GM12878 (cell line): ENCODE data around the gene GNAQ. TPM values are rescaled to one million over a fixed set of nuclear protein-coding genes. Genes with fewer than 3 reads are reported as not detected.

Source experiments
- ATAC-seq: fragments of 200-7000 bp; cut with Tn5 transposase; 3 replicates; pipeline ENCODE4 v1.9.1; 2020; ENCODE audit warnings: mild to moderate bottlenecking, moderate library complexity
- BruUV-seq: library from RNA; stranded (reverse); fragments of 400-500 nt; replicated peaks from 2 replicates; lab custom pipeline; 2021; lab: Mats Ljungman, UMichigan
- CTCF ChIA-PET: fragments of 300-600 bp; sonication (Branson Sonifier 250); formaldehyde crosslinking; extraction: SDS; loops from one replicate; lab custom pipeline; 2021; ENCODE audit warnings: inconsistent platforms; lab: Yijun Ruan, JAX
- POLR2A ChIA-PET: fragments of 350-600 bp; formaldehyde crosslinking; extraction: SDS; loops from one replicate; lab custom pipeline; 2021; ENCODE audit warnings: inconsistent platforms; lab: Charles Lee
- RAD21 ChIA-PET: fragments of 300-600 bp; sonication (Branson Sonifier 250); formaldehyde crosslinking; loops from one replicate; lab custom pipeline; 2023; ENCODE audit warnings: antibody characterized with exemption; ENCODE audit not compliant: unreplicated experiment; lab: Charles Lee
- SMC1A ChIA-PET: fragments of 300-600 bp; sonication (Branson Sonifier 250); formaldehyde crosslinking; loops from one replicate; lab custom pipeline; 2023; ENCODE audit not compliant: unreplicated experiment, uncharacterized antibody; lab: Charles Lee
- DNase-seq: peaks from one replicate; pipeline ENCODE4 v3.0.0-alpha.2; 2011; ENCODE audit warnings: low read depth, low spot score
- FAIRE-seq: peaks from 3 replicates; lab custom pipeline; 2011; peaks lifted over from hg19 to GRCh38; lab: Jason Lieb, UNC
- H2AFZ ChIP-seq: 2 replicates; pipeline ENCODE4 v1.6.0; 2011; ENCODE audit warnings: low read depth, low read length, control low read depth; ENCODE audit not compliant: control insufficient read depth
- H3K27ac ChIP-seq: 2 replicates; pipeline ENCODE4 v1.5.1; 2011; ENCODE audit warnings: control low read depth; ENCODE audit not compliant: control insufficient read depth, insufficient read depth
- H3K27me3 ChIP-seq, 2 experiments: replicated peaks in 1 of 2; 2 replicates each; pipeline versions ENCODE4 v1.6.0 to v1.6.1; 2011; ENCODE audit warnings: low read length in 1 of 2; ENCODE audit not compliant: control insufficient read depth in 2 of 2, insufficient read depth in 2 of 2
- H3K36me3 ChIP-seq, 2 experiments: 2 replicates each; pipeline ENCODE4 v1.5.1; 2011; ENCODE audit warnings: low read length in 1 of 2; ENCODE audit not compliant: control insufficient read depth in 2 of 2, insufficient read depth in 2 of 2
- H3K4me1 ChIP-seq: 2 replicates; pipeline ENCODE4 v1.6.1; 2011; ENCODE audit warnings: mild to moderate bottlenecking, low read length, moderate library complexity, mixed read lengths; ENCODE audit not compliant: control insufficient read depth, insufficient read depth
- H3K4me2 ChIP-seq: 2 replicates; pipeline ENCODE4 v1.6.0; 2011; ENCODE audit warnings: control low read depth; ENCODE audit not compliant: control insufficient read depth, insufficient read depth
- H3K4me3 ChIP-seq: fragments of 200-600 bp; sonication (generic); 2 replicates; pipeline ENCODE4 v1.5.1; 2016
- H3K79me2 ChIP-seq: 2 replicates; pipeline ENCODE4 v1.6.0; 2011; ENCODE audit warnings: low read length; ENCODE audit not compliant: control insufficient read depth, insufficient read depth
- H3K9ac ChIP-seq: 2 replicates; pipeline ENCODE4 v1.8.0; 2011; ENCODE audit warnings: low read length, control low read depth, mixed read lengths; ENCODE audit not compliant: control insufficient read depth, insufficient read depth
- H3K9me3 ChIP-seq: replicated peaks from 3 replicates; pipeline ENCODE4 v1.5.1; 2011; ENCODE audit warnings: mild to moderate bottlenecking, low read length; ENCODE audit not compliant: control insufficient read depth, insufficient read depth
- H4K20me1 ChIP-seq: 2 replicates; pipeline ENCODE4 v1.6.0; 2011; ENCODE audit not compliant: control insufficient read depth, insufficient read depth
- CEBPZ ChIP-seq: fragments of 150-350 bp; IDR thresholded peaks from 2 replicates; pipeline ENCODE4 v1.6.1; 2016; ENCODE audit warnings: low read depth, low read length
- CTCF ChIP-seq, 3 experiments: IDR thresholded peaks in 2 of 3; conservative IDR thresholded peaks in 1 of 3; 2 replicates each; pipeline ENCODE4 v1.5.1; 2011; ENCODE audit warnings: low read depth in 3 of 3, low read length in 3 of 3, mild to moderate bottlenecking in 3 of 3, control low read depth in 2 of 3, moderate library complexity in 2 of 3, inconsistent platforms in 1 of 3, mixed read lengths in 1 of 3; ENCODE audit not compliant: control insufficient read depth in 2 of 3, insufficient read depth in 1 of 3; ENCODE audit errors: extremely low read depth in 1 of 3
- DPF2 ChIP-seq: fragments of 450-650 bp; IDR thresholded peaks from 2 replicates; pipeline ENCODE4 v1.6.1; 2017; ENCODE audit warnings: mild to moderate bottlenecking
- GATAD2B ChIP-seq: fragments of 450-650 bp; conservative IDR thresholded peaks from 2 replicates; pipeline ENCODE4 v1.6.1; 2017; ENCODE audit warnings: low read depth, mild to moderate bottlenecking, moderate library complexity
- IKZF1 ChIP-seq: fragments of 450-650 bp; conservative IDR thresholded peaks from 2 replicates; pipeline ENCODE4 v1.6.1; 2017; ENCODE audit warnings: antibody characterized with exemption, mild to moderate bottlenecking
- IKZF2 ChIP-seq, 2 experiments: fragments of 450-650 bp; IDR thresholded peaks; 2 replicates each; pipeline ENCODE4 v1.6.1; 2017; ENCODE audit warnings: mild to moderate bottlenecking in 2 of 2, moderate library complexity in 2 of 2
- IRF4 ChIP-seq: IDR thresholded peaks from 2 replicates; pipeline ENCODE4 v1.6.1; 2011; ENCODE audit warnings: low read depth, low read length
- JUNB ChIP-seq: IDR thresholded peaks from 2 replicates; pipeline ENCODE4 v1.6.1; 2016; ENCODE audit warnings: antibody characterized with exemption, mild to moderate bottlenecking
- MTA2 ChIP-seq: fragments of 450-650 bp; IDR thresholded peaks from 2 replicates; pipeline ENCODE4 v1.6.1; 2016; ENCODE audit warnings: low read depth, mild to moderate bottlenecking, moderate library complexity
- NBN ChIP-seq: fragments of 450-650 bp; IDR thresholded peaks from 2 replicates; pipeline ENCODE4 v1.6.1; 2016
- PAX5 ChIP-seq: IDR thresholded peaks from 2 replicates; pipeline ENCODE4 v1.6.1; 2011; ENCODE audit warnings: low read depth, low read length, borderline replicate concordance
- RAD21 ChIP-seq: IDR thresholded peaks from 2 replicates; pipeline ENCODE4 v1.6.1; 2011; ENCODE audit warnings: mild to moderate bottlenecking, low read depth, low read length, moderate library complexity; ENCODE audit not compliant: insufficient read depth
- RELB ChIP-seq: fragments of 450-650 bp; IDR thresholded peaks from 2 replicates; pipeline ENCODE4 v1.6.1; 2017; ENCODE audit warnings: low read depth, mild to moderate bottlenecking, moderate library complexity
- SMC3 ChIP-seq: IDR thresholded peaks from 2 replicates; pipeline ENCODE4 v1.6.1; 2011; ENCODE audit warnings: low read length, improper control_type of control experiment, borderline replicate concordance
- SPI1 ChIP-seq: IDR thresholded peaks from 2 replicates; pipeline ENCODE4 v1.6.1; 2011; ENCODE audit warnings: low read depth, mild to moderate bottlenecking, low read length, moderate library complexity, borderline replicate concordance; ENCODE audit not compliant: insufficient read depth
- TARDBP ChIP-seq: IDR thresholded peaks from 2 replicates; pipeline ENCODE4 v1.6.1; 2016; ENCODE audit warnings: borderline replicate concordance
- ZNF217 ChIP-seq: fragments of 450-650 bp; IDR thresholded peaks from 2 replicates; pipeline ENCODE4 v1.6.1; 2017; ENCODE audit warnings: antibody characterized with exemption, mild to moderate bottlenecking
- WGBS: methylation state at CpG from one replicate; pipeline ENCODE4 v1.1.6; 2016; ENCODE audit warnings: low lambda C conversion rate; ENCODE audit not compliant: insufficient replicate concordance, insufficient coverage; ENCODE audit errors: missing lambda C conversion rate; 5-methylcytosine and 5-hydroxymethylcytosine counted together
- in situ Hi-C: fragments of 300-500 bp; cut with MboI; formaldehyde crosslinking; loops from 9 replicates; pipeline ENCODE4 v1.14.3; 2018; ENCODE audit warnings: mixed read lengths
- intact Hi-C: fragments of 100-400 bp; cut with micrococcal nuclease; formaldehyde crosslinking; loops from one replicate; pipeline ENCODE4 v1.14.2; 2022; ENCODE audit not compliant: unreplicated experiment
- polyA plus RNA-seq, 11 experiments: library from polyadenylated mRNA; depleted of rRNA in 4 of 11; unstranded in 6 of 11; stranded (reverse) in 5 of 11; fragments of >200 nt; fragmentation: Nextera tagmentation in 4 of 11; fragmentation: Illumina TruSeq in 1 of 11; extraction: Ambion mirVana in 4 of 11; extraction: Trizol in 1 of 11; gene quantifications; 1 replicate in 1 of 11; 2 replicates in 10 of 11; pipeline versions ENCODE4 v1.2.1 to v1.2.3, GENCODE V29; 2011 to 2016; ENCODE audit warnings: inconsistent platforms in 2 of 11, missing spikeins in 2 of 11, low read depth in 1 of 11
- total RNA-seq, 4 experiments: library from RNA; depleted of rRNA in 3 of 4; stranded (reverse); fragments of >200 nt in 3 of 4; fragmentation: Illumina TruSeq in 1 of 4; extraction: Trizol in 1 of 4; gene quantifications; 2 replicates each; pipeline versions ENCODE4 v1.2.1 to v1.2.3, GENCODE V29; 2013 to 2021

The GNAQ gene
- total and polyA plus RNA-seq, 10 of the 15 experiments (the other 5 are each of a cell fraction or from before 2014, with no cell fraction given), result 0.15 to 47.2 (median 0.49) TPM

- no peaks in the 10 kb centered on the region for H3K9me3 ChIP-seq
- ChIA-PET POLR2A (interaction anchor here (0.6 to 1.6 kb wide), 4 partner anchors 9 to 136 kb away, joined by 3 to 6 read pairs (median 4); no protein-coding TSS in a partner anchor), RAD21 (interaction anchor here (0.6 to 4.6 kb wide), 37 partner anchors 10 to 385 kb away, joined by 3 to 44 read pairs (median 4); no protein-coding TSS in a partner anchor), CTCF (interaction anchor here (0.6 to 3.7 kb wide), 43 partner anchors 9 to 407 kb away, joined by 3 to 36 read pairs (median 4); partner anchors contain the start of gene GNAQ), SMC1A (interaction anchor here (0.6 to 3.4 kb wide), 40 partner anchors 9 to 387 kb away, joined by 3 to 30 read pairs (median 4); no protein-coding TSS in a partner anchor)
- H3K9ac ChIP-seq, result no peak overlapping the region
- H3K36me3 ChIP-seq, result no peaks in the 10 kb centered on the region
- H4K20me1 ChIP-seq, result no peaks in the 10 kb centered on the region
- DNase-seq (peak; percentile 16), ATAC-seq (peak; percentile 95), FAIRE-seq (peak; percentile 76)
- no peaks in the 10 kb centered on the region for H3K27me3 ChIP-seq
- in situ Hi-C loops, result no loop called here
- H3K4me3 ChIP-seq, result no peak overlapping the region
- no peak overlapping the region for H3K27ac ChIP-seq
- WGBS, result 14% methylated on average over 3 of the region's 3 CpGs
- BruUV-seq, result no TSS peak
- no peak overlapping the region for H2AFZ ChIP-seq
- peaks cover 8% of the 10 kb centered on the region; the same call in 1 of the 2 replicates for H3K4me1 ChIP-seq
- no peaks in the 10 kb centered on the region for H3K79me2 ChIP-seq
- peak overlapping the region; percentile 27; the same call in 1 of the 2 replicates for H3K4me2 ChIP-seq
- intact Hi-C loops, result loop anchor here (10.0 kb wide), 1 partner anchor 283 kb away; no protein-coding TSS in a partner anchor
- TF ChIP-seq GATAD2B, result 0 out of 2 replicates have a peak, but pooled peaks have one; percentile 33
- peak; percentile 75; the same call in 1 of the 2 replicates for TF ChIP-seq RELB
- no peak for TF ChIP-seq SMC3
- peak; percentile 1 to 16 (median 8); a peak in 2 of 6 replicates for TF ChIP-seq CTCF (IDR thresholded peaks at IDR 0.05 in 2 of 3, conservative IDR thresholded peaks at IDR 0.05 in 1 of 3; ENCODE audit: control insufficient read depth in 2 of 3, extremely low read depth in 1 of 3, insufficient read depth in 1 of 3, low read depth in 3 of 3, low read length in 3 of 3)
- TF ChIP-seq IRF4, result peak; percentile 71; the same call in 1 of the 2 replicates
- TF ChIP-seq TARDBP, result no peak
- peak; percentile 56; the same call in 1 of the 2 replicates for TF ChIP-seq ZNF217
- no peak for TF ChIP-seq CEBPZ
- peak; percentile 30; the same call in 1 of the 2 replicates for TF ChIP-seq PAX5
- peak; percentile 23; the same call in 1 of the 2 replicates for TF ChIP-seq NBN
- peak; percentile 88 for TF ChIP-seq SPI1
- no peak for TF ChIP-seq JUNB
- TF ChIP-seq DPF2, result peak; percentile 72
- TF ChIP-seq RAD21, result peak; percentile 48
- TF ChIP-seq IKZF2 (IDR thresholded peaks at IDR 0.05), result peak; percentile 86 to 87
- TF ChIP-seq IKZF1, result peak; percentile 83
- TF ChIP-seq MTA2, result peak; percentile 44; the same call in 1 of the 2 replicates
Measured at GRCh38 chr9:77841739-77842386, 189.7 kb downstream of the GNAQ start.
